ENCODE results near the gene KRTAP19-3.
"Not testable (repeated sequence)": the region's sequence is repeated elsewhere in the genome, so short reads cannot be mapped to it uniquely, and the experiment has no call there.

Gene KRTAP19-3

DNA sequence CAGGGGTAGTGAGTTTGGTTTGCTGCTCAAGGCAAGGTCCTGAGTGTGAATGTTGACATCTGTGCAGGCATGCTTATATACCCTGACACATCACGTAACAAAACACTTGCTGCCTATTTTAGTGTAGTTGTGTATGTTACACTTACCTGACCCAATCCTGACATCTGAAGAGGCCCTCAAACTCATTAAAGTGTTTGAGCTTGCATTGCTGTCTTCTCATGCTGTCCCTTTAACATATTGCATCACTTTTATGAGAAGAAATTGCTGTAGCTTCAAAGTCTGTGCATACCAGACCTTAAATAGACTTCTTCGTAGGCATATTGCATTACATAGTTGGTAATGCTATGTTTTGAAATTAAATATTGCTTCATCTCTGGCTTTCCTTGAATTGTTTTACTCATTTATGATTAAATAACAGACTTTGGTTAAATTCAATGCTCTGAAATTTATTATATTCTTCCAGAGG is at the start of gene KRTAP19-3:
TSS of gene KRTAP19-3 (minus strand) at position 51 of the 466 bp plus-strand sequence. CDS start 56 bp downstream, outside the sequence.
- H3K9ac ChIP-seq (ENCODE audit: low read depth, low read length), result no peak within 1 kb of the TSS
- H3K4me1 ChIP-seq (ENCODE audit: insufficient read depth, low read length), result no peaks in the 10 kb centered on the region
- H3K9me3 ChIP-seq (ENCODE audit: control insufficient read depth, insufficient read depth, low read length), result no peaks in the 10 kb centered on the region
- H3K36me3 ChIP-seq (ENCODE audit: insufficient read depth, low read length), result no peaks in the 10 kb centered on the region

- Histone ChIP-seq H3K4me1 (ENCODE audit: insufficient read depth, low read length) (no peaks in the 10 kb centered on the region), H3K36me3 (ENCODE audit: insufficient read depth, low read length) (no peaks in the 10 kb centered on the region), H3K9ac (ENCODE audit: low read depth, low read length) (no peak overlapping the region), H3K9me3 (ENCODE audit: control insufficient read depth, insufficient read depth, low read length) (no peaks in the 10 kb centered on the region; the same call in 1 of the 2 replicates)
Observed at GRCh38 chr21:30518876-30519275, 27.1 kb upstream of the KRTAP19-3 start.

DNA sequence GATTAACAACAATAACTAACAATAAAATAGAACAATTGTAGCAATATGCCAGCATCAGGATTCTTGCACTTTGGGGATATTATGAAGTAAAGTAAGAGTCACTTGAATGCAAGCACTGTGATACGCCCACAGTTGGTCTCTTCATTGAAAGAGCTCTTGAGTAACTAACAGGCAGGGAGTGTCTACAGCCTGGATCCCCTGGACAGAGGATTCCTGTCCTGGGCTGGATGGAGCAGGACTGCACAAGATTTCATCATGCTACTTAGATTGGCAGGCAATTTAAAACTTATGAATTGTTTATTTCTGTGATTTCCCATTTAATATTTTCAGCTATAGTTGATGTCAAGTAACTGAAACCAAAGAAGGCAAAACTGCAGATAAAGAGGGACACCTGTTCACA is 23.9 kb upstream of the KRTAP19-3 start:
- no peaks in the 10 kb centered on the region for H3K4me1 ChIP-seq (ENCODE audit: insufficient read depth, low read length)
- H3K9me3 ChIP-seq (ENCODE audit: control insufficient read depth, insufficient read depth, low read length), result no peaks in the 10 kb centered on the region; the same call in 1 of the 2 replicates
- no peaks in the 10 kb centered on the region for H3K36me3 ChIP-seq (ENCODE audit: insufficient read depth, low read length)
- H3K9ac ChIP-seq (ENCODE audit: low read depth, low read length), result no peak overlapping the region

GRCh38 chr21:30505621-30506205 is 13.9 kb upstream of the KRTAP19-3 start:
- not testable (repeated sequence) for H3K4me1 ChIP-seq (ENCODE audit: insufficient read depth, low read length); H3K9ac ChIP-seq (ENCODE audit: low read depth, low read length); H3K9me3 ChIP-seq (ENCODE audit: control insufficient read depth, insufficient read depth, low read length); H3K36me3 ChIP-seq (ENCODE audit: insufficient read depth, low read length)

DNA sequence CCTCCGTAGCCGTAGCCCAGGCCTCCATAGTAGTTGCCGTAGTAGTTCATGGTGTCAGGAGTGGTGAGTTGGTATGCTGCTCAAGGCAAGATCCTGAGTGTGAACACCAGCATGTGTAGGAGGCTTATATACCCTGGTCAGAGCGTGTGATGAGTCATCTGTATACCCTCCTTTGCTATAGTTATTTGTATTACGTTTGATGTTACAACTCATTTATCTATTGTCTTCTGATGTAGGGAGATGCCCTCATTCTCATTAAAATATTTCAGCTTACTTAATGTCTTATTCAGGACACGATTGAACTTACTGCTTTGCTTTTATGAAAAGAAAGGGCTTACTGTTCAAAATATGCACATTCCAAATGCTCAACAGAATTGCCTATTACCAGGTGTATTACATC is 10.2 kb upstream of the KRTAP19-3 start, which contains the start of gene KRTAP19-5:
TSS of gene KRTAP19-5 (minus strand) at position 101 of the 400 bp plus-strand sequence. CDS start at position 50, 51 bp downstream.
- Histone ChIP-seq H3K4me1 (ENCODE audit: insufficient read depth, low read length) (no peaks in the 10 kb centered on the region), H3K9me3 (ENCODE audit: control insufficient read depth, insufficient read depth, low read length) (no peaks in the 10 kb centered on the region), H3K9ac (ENCODE audit: low read depth, low read length) (no peak within 1 kb of the TSS), H3K36me3 (ENCODE audit: insufficient read depth, low read length) (no peaks in the 10 kb centered on the region)

GRCh38 chr21:30497065-30497464 is 5.3 kb upstream of the KRTAP19-3 start, which contains the start of gene KRTAP19-4:
KRTAP19-4 (minus strand) TSS chr21:30497165; CDS start chr21:30497110, 55 bp downstream.
- Histone ChIP-seq H3K4me1 (ENCODE audit: insufficient read depth, low read length) (no peaks in the 10 kb centered on the region), H3K9ac (ENCODE audit: low read depth, low read length) (no peak within 1 kb of the TSS), H3K9me3 (ENCODE audit: control insufficient read depth, insufficient read depth, low read length) (no peaks in the 10 kb centered on the region), H3K36me3 (ENCODE audit: insufficient read depth, low read length) (no peaks in the 10 kb centered on the region)

DNA sequence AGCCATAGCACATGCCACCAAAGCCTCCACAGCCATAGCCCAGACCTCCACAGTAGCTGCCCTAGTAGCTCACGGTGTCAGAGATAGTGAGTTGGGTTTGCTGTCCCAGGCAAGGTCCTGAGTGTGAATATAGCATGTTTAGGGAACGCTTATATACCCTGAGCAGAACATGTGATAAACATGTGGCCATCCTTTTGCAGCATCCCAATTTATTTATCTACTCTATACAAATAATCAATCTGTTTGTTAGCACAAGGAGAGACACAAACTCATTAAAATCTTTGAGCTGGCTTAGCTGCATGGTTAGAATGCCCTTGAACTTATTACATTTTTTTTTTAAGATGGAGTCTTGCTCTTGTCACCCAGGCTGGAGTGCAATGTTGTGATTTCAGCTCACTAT is 4.5 kb downstream of the KRTAP19-3 start, which contains the start of gene KRTAP19-2:
TSS of gene KRTAP19-2 (minus strand) at position 101 of the 400 bp plus-strand sequence. CDS start at position 13, 88 bp downstream.
- no peaks in the 10 kb centered on the region for H3K4me1 ChIP-seq (ENCODE audit: insufficient read depth, low read length)
- H3K9me3 ChIP-seq (ENCODE audit: control insufficient read depth, insufficient read depth, low read length), result peaks cover 7% of the 10 kb centered on the region; the same call in 1 of the 2 replicates
- no peak within 1 kb of the TSS for H3K9ac ChIP-seq (ENCODE audit: low read depth, low read length)
- no peaks in the 10 kb centered on the region; the same call in 1 of the 2 replicates for H3K36me3 ChIP-seq (ENCODE audit: insufficient read depth, low read length)

GRCh38 chr21:30486180-30486579 is 5.6 kb downstream of the KRTAP19-3 start:
- H3K36me3 ChIP-seq (ENCODE audit: insufficient read depth, low read length), result no peaks in the 10 kb centered on the region; the same call in 1 of the 2 replicates
- H3K9ac ChIP-seq (ENCODE audit: low read depth, low read length), result no peak overlapping the region
- H3K9me3 ChIP-seq (ENCODE audit: control insufficient read depth, insufficient read depth, low read length), result peaks cover 7% of the 10 kb centered on the region; the same call in 1 of the 2 replicates
- H3K4me1 ChIP-seq (ENCODE audit: insufficient read depth, low read length), result no peaks in the 10 kb centered on the region

DNA sequence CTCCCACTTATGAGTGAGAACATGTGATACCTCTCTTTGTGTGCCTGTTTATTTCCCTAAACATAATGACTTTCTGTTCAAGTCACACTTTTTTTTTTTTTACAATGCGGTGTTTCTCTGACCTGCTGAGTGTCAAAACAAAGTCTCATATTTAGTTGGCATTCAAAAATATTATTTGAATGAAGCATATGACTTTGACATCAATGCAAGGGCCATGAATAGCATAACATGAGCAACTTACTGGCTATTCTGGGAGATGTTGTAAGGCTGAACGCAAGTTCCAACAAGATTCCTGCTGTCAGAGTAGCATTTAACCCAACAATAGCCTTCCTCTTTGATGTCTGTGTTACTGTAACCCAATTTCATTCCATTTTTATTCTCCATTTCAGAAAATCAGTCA is 9.7 kb downstream of the KRTAP19-3 start:
- no peaks in the 10 kb centered on the region for H3K4me1 ChIP-seq (ENCODE audit: insufficient read depth, low read length)
- no peak overlapping the region for H3K9ac ChIP-seq (ENCODE audit: low read depth, low read length)
- no peaks in the 10 kb centered on the region; the same call in 1 of the 2 replicates for H3K36me3 ChIP-seq (ENCODE audit: insufficient read depth, low read length)
- peaks cover 7% of the 10 kb centered on the region; the same call in 1 of the 2 replicates for H3K9me3 ChIP-seq (ENCODE audit: control insufficient read depth, insufficient read depth, low read length)

DNA sequence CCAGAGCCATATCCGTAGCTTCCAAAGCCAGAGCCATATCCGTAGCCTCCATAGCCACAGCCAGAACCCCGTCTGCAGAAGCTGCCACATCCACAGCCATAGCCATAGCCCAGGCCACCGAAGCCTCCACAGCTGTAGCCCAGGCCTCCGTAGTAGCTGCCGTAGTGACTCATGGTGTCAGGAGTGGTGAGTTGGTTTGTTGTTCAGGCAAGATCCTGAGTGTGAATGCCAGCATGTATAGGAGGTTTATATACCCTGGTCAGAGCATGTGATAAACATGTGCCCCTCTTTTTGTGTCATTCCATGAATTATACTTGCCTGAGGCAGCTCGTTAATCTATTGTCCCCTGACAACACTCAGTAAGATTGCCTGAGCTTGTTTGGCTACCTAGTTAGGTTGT is 11.7 kb downstream of the KRTAP19-3 start, which contains the start of gene KRTAP19-1:
TSS of gene KRTAP19-1 (minus strand) at position 223 of the 400 bp plus-strand sequence. CDS start at position 173, 50 bp downstream.
- no peaks in the 10 kb centered on the region for H3K36me3 ChIP-seq (ENCODE audit: insufficient read depth, low read length)
- no peaks in the 10 kb centered on the region; the same call in 1 of the 2 replicates for H3K9me3 ChIP-seq (ENCODE audit: control insufficient read depth, insufficient read depth, low read length)
- no peaks in the 10 kb centered on the region for H3K4me1 ChIP-seq (ENCODE audit: insufficient read depth, low read length)
- no peak within 1 kb of the TSS for H3K9ac ChIP-seq (ENCODE audit: low read depth, low read length)

- H3K36me3 ChIP-seq (ENCODE audit: insufficient read depth, low read length), result no peaks in the 10 kb centered on the region
- H3K4me1 ChIP-seq (ENCODE audit: insufficient read depth, low read length), result no peaks in the 10 kb centered on the region
- no peaks in the 10 kb centered on the region; the same call in 1 of the 2 replicates for H3K9me3 ChIP-seq (ENCODE audit: control insufficient read depth, insufficient read depth, low read length)
- H3K9ac ChIP-seq (ENCODE audit: low read depth, low read length), result no peak overlapping the region
Observed at GRCh38 chr21:30479259-30479658, 12.6 kb downstream of the KRTAP19-3 start.

GRCh38 chr21:30478004-30478403 is 13.8 kb downstream of the KRTAP19-3 start:
- no peaks in the 10 kb centered on the region for H3K36me3 ChIP-seq (ENCODE audit: insufficient read depth, low read length)
- H3K9me3 ChIP-seq (ENCODE audit: control insufficient read depth, insufficient read depth, low read length), result no peaks in the 10 kb centered on the region
- H3K4me1 ChIP-seq (ENCODE audit: insufficient read depth, low read length), result no peaks in the 10 kb centered on the region
- no peak overlapping the region for H3K9ac ChIP-seq (ENCODE audit: low read depth, low read length)

- Histone ChIP-seq H3K9me3 (ENCODE audit: control insufficient read depth, insufficient read depth, low read length) (no peaks in the 10 kb centered on the region), H3K9ac (ENCODE audit: low read depth, low read length) (no peak overlapping the region), H3K36me3 (ENCODE audit: insufficient read depth, low read length) (no peaks in the 10 kb centered on the region), H3K4me1 (ENCODE audit: insufficient read depth, low read length) (no peaks in the 10 kb centered on the region)
Observed at GRCh38 chr21:30468900-30469714, 22.7 kb downstream of the KRTAP19-3 start.

DNA sequence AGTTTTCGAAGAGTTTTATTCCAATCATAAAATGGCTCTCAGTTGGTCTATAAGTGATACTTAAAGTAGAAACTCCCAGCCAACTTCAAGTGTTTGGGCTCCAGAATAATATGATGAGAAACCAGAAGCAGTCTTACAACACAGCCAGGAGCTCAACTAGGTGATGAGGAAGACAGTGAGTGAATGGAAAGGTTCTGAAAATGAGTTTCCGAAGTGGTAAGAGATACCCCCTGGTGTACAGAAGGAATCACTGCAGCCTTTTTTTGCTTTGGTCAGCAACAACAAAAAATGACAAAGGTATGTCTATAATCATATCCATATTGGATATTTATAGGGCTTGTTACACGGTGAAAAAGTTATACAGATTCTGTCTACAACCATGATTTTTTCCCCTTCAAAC is 28.1 kb downstream of the KRTAP19-3 start:
- no peaks in the 10 kb centered on the region for H3K9me3 ChIP-seq (ENCODE audit: control insufficient read depth, insufficient read depth, low read length)
- no peaks in the 10 kb centered on the region for H3K4me1 ChIP-seq (ENCODE audit: insufficient read depth, low read length)
- H3K9ac ChIP-seq (ENCODE audit: low read depth, low read length), result no peak overlapping the region
- no peaks in the 10 kb centered on the region for H3K36me3 ChIP-seq (ENCODE audit: insufficient read depth, low read length)
